Measurements from ENCODE around the gene UBAC1. TPM values are rescaled to one million over a fixed set of nuclear protein-coding genes. Genes with fewer than 3 reads are reported as not detected.
A peak's percentile ranks its signal among the peaks of the same experiment; 100 is the strongest.

Gene UBAC1
- total and polyA plus RNA-seq, 11 donors: 71.1 to 140 (median 100) TPM

DNA sequence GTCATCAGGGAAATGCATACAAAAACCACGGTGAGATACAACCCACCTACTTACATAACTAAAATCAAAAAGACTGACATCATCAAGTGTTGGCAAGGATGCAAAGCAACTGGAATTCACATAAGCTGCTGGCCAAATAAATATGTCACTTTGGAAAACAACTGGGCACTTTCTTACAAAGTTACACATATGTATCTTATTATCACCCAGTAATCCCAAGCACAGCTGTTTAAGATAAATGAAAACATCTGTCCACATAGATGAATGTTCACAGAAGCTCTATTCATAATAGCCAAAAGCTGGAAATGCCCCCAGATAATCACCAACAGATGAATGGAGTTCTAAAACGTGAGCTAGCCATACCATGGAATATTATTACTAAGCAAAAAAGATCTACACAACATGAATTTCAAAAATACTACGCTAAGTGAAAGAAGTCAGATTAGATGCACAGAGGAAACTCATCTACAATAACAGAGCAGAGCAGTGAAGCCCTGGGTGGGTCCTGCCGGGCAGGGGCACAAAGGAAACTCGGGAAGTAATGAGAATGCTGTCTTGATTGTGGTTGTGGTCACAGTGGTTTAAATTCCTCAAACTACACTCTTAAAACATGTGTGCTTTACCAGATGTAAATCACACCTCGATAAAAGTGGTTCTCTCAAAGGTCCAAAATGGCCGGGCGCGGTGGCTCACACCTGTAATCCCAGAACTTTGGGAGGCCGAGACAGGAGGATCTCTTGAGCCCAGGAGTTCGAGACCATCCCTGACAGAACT, 62.4 kb downstream of the UBAC1 start:
- Histone ChIP-seq H3K4me3 (no peak overlapping the region), H3K9me3 (peaks cover 0 to 23% (median 0%) of the 10 kb centered on the region in 12 donors), H3K36me3 (no peaks in the 10 kb centered on the region), H3K27me3 (no peaks in the 10 kb centered on the region), H3K27ac (peak overlapping the region in 1 of 12 donors; percentile 17), H3K4me1 (peaks cover 0 to 43% (median 14%) of the 10 kb centered on the region in 12 donors)
- 79 to 87% (median 87%) methylated on average over 11 of the region's 11 CpGs for WGBS, 4 donors
- TF ChIP-seq POLR2A (IDR thresholded peaks at IDR 0.05): no peak
- TF ChIP-seq, protein P1, sequence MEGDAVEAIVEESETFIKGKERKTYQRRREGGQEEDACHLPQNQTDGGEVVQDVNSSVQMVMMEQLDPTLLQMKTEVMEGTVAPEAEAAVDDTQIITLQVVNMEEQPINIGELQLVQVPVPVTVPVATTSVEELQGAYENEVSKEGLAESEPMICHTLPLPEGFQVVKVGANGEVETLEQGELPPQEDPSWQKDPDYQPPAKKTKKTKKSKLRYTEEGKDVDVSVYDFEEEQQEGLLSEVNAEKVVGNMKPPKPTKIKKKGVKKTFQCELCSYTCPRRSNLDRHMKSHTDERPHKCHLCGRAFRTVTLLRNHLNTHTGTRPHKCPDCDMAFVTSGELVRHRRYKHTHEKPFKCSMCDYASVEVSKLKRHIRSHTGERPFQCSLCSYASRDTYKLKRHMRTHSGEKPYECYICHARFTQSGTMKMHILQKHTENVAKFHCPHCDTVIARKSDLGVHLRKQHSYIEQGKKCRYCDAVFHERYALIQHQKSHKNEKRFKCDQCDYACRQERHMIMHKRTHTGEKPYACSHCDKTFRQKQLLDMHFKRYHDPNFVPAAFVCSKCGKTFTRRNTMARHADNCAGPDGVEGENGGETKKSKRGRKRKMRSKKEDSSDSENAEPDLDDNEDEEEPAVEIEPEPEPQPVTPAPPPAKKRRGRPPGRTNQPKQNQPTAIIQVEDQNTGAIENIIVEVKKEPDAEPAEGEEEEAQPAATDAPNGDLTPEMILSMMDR (IDR thresholded peaks at IDR 0.05): no peak
- DNase-seq (no peak), ATAC-seq (peak in 1 of 4 donors; percentile 54)
- intact Hi-C loops (cut with DNase I): no loop called here

DNA sequence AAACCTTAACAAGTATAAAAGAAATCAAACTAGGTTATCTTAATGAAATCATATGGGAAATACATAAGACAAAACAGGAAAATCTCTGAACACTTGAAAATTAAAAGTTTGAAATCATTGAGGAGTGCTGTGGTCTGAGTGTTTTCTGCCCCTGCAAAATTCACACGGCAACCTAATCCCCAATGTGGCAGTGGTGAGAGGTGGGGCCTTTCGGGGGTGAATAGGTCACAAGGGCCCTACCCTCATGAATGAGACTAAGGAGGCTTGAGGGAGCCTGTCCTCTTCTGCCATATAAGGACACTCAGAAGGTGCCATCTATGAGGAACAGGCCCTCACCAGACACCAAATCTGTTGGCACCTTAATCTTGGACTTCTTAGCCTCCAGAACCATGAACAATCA, 64.5 kb downstream of the UBAC1 start:
- Histone ChIP-seq H3K27me3 (no peaks in the 10 kb centered on the region), H3K27ac (no peak overlapping the region), H3K4me1 (peaks cover 0 to 39% (median 10%) of the 10 kb centered on the region in 12 donors), H3K4me3 (no peak overlapping the region), H3K9me3 (peaks cover 0 to 23% (median 0%) of the 10 kb centered on the region in 12 donors), H3K36me3 (no peaks in the 10 kb centered on the region)
- no peak for ATAC-seq
- intact Hi-C loops (cut with DNase I): no loop called here
- no peak for DNase-seq
- TF ChIP-seq POLR2A (IDR thresholded peaks at IDR 0.05): no peak
- TF ChIP-seq, protein P1 (IDR thresholded peaks at IDR 0.05): no peak
- 85 to 98% (median 96%) methylated on average over 2 of the region's 2 CpGs for WGBS, 4 donors

DNA sequence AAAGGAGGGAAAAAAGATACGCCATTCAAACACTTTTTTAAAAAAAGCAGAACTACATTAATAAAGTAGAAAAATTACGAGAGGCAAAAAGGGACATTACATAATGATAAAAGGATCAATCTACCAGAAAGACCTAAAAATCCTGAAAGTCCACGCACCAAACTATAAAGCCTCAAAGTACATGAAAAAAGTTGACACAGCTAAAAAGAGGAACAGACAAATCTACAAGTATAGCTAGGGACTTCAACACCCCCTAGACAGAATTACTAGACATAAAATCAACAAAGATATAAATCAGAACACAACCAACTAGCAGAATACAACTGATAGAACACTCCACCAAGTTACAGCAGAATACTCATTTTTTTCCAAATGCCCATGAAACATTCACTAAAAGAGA, 65.0 kb downstream of the UBAC1 start:
- intact Hi-C loops (cut with DNase I): no loop called here
- no peaks in the 10 kb centered on the region for H3K27me3 ChIP-seq
- no peak for DNase-seq
- TF ChIP-seq, protein P1 (IDR thresholded peaks at IDR 0.05): no peak
- TF ChIP-seq POLR2A (IDR thresholded peaks at IDR 0.05): no peak
- no peaks in the 10 kb centered on the region for H3K36me3 ChIP-seq
- ATAC-seq: no peak
- H3K27ac ChIP-seq: no peak overlapping the region
- H3K9me3 ChIP-seq: peaks cover 0 to 23% (median 0%) of the 10 kb centered on the region in 12 donors
- WGBS, 4 donors: 92 to 95% (median 93%) methylated on average over 3 of the region's 3 CpGs
- H3K4me3 ChIP-seq: no peak overlapping the region
- H3K4me1 ChIP-seq: peaks cover 0 to 43% (median 12%) of the 10 kb centered on the region in 12 donors

DNA sequence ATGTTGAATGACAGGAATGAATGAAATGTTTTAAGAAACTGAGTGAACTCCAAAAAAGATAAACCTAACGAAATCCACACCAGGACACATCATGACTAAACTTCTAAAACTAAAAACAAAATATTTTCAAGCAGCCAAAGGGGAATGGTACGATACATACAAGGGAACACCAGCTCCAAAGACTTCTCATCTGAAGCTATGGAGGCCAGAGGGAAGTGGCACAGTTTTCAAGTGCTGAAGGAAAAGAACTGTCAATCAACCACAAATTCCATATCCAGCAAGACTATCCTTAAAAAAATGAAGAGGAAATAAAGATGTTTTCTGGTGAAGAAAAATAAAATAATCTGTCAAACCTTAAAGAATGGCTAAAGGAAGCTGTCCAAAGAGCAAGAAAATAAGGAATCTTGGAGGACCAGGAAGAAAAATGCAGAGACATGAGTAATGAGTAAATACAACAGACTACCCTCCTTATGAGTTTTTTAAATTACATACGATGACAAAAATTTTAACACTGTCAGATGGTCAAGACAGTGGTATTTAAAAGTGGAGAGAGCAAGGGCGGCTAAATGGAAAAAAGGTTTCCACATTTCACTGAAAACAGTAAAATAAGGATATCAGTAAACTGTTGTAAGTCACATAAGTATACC, 65.8 kb downstream of the UBAC1 start:
- no peak overlapping the region for H3K4me3 ChIP-seq
- H3K9me3 ChIP-seq: peaks cover 0 to 23% (median 0%) of the 10 kb centered on the region in 12 donors
- H3K36me3 ChIP-seq: no peaks in the 10 kb centered on the region
- intact Hi-C loops (cut with DNase I): no loop called here
- H3K4me1 ChIP-seq: peaks cover 0 to 52% (median 21%) of the 10 kb centered on the region in 12 donors
- ATAC-seq: no peak
- no peaks in the 10 kb centered on the region for H3K27me3 ChIP-seq
- TF ChIP-seq POLR2A (IDR thresholded peaks at IDR 0.05): no peak
- TF ChIP-seq, protein P1 (IDR thresholded peaks at IDR 0.05): no peak
- no peak overlapping the region for H3K27ac ChIP-seq
- no peak for DNase-seq
- WGBS, 4 donors: 93 to 95% (median 94%) methylated on average over 4 of the region's 4 CpGs
